Measurements from ENCODE around the gene PLPP4.

GRCh38 chr10:120605410-120605809 is 148.4 kb downstream of the PLPP4 start:
- TF ChIP-seq EZH2phosphoT487 (IDR thresholded peaks at IDR 0.05; ENCODE audit: borderline replicate concordance, low read length) (no peak), CTCF (conservative IDR thresholded peaks at IDR 0.05; ENCODE audit: low read depth, low read length) (no peak)

Measured in PC-3 (cell line).